ENCODE results near the gene BRINP1.

DNA sequence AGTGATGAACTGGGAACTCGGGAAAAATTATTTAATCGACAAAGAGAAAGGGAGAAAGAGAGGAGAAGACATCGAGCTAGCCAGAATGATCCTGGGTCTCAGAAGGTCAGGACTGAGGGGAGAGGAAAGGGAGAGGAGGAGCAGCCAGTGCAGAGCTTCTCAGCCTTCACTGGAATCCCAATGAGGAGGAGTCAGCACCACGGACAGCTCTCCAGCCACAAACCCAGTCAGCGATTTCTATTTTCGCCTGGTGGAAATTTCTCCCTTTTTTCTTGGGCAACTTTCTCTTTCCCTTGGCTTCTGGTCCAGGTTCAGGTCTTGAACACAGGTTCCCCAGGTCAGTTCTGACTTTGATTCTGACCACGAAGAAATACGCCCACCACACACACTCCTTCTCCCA, 1.6 kb upstream of the BRINP1 start:
- TF ChIP-seq, protein P1, sequence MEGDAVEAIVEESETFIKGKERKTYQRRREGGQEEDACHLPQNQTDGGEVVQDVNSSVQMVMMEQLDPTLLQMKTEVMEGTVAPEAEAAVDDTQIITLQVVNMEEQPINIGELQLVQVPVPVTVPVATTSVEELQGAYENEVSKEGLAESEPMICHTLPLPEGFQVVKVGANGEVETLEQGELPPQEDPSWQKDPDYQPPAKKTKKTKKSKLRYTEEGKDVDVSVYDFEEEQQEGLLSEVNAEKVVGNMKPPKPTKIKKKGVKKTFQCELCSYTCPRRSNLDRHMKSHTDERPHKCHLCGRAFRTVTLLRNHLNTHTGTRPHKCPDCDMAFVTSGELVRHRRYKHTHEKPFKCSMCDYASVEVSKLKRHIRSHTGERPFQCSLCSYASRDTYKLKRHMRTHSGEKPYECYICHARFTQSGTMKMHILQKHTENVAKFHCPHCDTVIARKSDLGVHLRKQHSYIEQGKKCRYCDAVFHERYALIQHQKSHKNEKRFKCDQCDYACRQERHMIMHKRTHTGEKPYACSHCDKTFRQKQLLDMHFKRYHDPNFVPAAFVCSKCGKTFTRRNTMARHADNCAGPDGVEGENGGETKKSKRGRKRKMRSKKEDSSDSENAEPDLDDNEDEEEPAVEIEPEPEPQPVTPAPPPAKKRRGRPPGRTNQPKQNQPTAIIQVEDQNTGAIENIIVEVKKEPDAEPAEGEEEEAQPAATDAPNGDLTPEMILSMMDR (conservative IDR thresholded peaks at IDR 0.05; ENCODE audit: low read length): no peak
- no peak for TF ChIP-seq EZH2phosphoT487 (IDR thresholded peaks at IDR 0.05; ENCODE audit: borderline replicate concordance)
